ENCODE data around the gene IRF2BP2.

Gene IRF2BP2

GRCh38 chr1:234561319-234561718 is 48.7 kb downstream of the IRF2BP2 start:
- Mint-ChIP-seq H3K36me3 (ENCODE audit: low read depth) (no peaks in the 10 kb centered on the region), H3K4me3 (no peak overlapping the region), H3K27ac (peak overlapping the region; percentile 20 to 81 (median 55)), H3K9me3 (no peaks in the 10 kb centered on the region), H3K4me1 (peaks cover 22% of the 10 kb centered on the region), H3K27me3 (ENCODE audit: low read depth) (peaks cover 3% of the 10 kb centered on the region)
- TF ChIP-seq, protein P1, sequence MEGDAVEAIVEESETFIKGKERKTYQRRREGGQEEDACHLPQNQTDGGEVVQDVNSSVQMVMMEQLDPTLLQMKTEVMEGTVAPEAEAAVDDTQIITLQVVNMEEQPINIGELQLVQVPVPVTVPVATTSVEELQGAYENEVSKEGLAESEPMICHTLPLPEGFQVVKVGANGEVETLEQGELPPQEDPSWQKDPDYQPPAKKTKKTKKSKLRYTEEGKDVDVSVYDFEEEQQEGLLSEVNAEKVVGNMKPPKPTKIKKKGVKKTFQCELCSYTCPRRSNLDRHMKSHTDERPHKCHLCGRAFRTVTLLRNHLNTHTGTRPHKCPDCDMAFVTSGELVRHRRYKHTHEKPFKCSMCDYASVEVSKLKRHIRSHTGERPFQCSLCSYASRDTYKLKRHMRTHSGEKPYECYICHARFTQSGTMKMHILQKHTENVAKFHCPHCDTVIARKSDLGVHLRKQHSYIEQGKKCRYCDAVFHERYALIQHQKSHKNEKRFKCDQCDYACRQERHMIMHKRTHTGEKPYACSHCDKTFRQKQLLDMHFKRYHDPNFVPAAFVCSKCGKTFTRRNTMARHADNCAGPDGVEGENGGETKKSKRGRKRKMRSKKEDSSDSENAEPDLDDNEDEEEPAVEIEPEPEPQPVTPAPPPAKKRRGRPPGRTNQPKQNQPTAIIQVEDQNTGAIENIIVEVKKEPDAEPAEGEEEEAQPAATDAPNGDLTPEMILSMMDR (IDR thresholded peaks at IDR 0.05; ENCODE audit: unreplicated experiment in 3 of 3) = no peak

- no peaks in the 10 kb centered on the region for H3K9me3 Mint-ChIP-seq
- peaks cover 27% of the 10 kb centered on the region for H3K4me1 Mint-ChIP-seq
- H3K27ac Mint-ChIP-seq = no peak overlapping the region
- TF ChIP-seq, protein P1 (IDR thresholded peaks at IDR 0.05; ENCODE audit: unreplicated experiment in 3 of 3) = no peak
- H3K27me3 Mint-ChIP-seq (ENCODE audit: low read depth) = no peaks in the 10 kb centered on the region
- no peaks in the 10 kb centered on the region for H3K36me3 Mint-ChIP-seq (ENCODE audit: low read depth)
- H3K4me3 Mint-ChIP-seq = no peak overlapping the region
These were observed 49.9 kb downstream of the IRF2BP2 start for GRCh38 chr1:234559902-234560676.

GRCh38 chr1:234559152-234559901 is 50.7 kb downstream of the IRF2BP2 start:
- Mint-ChIP-seq H3K4me3 (no peak overlapping the region), H3K27ac (no peak overlapping the region), H3K27me3 (ENCODE audit: low read depth) (no peaks in the 10 kb centered on the region), H3K4me1 (peaks cover 30% of the 10 kb centered on the region), H3K36me3 (ENCODE audit: low read depth) (no peaks in the 10 kb centered on the region), H3K9me3 (no peaks in the 10 kb centered on the region)
- TF ChIP-seq, protein P1 (IDR thresholded peaks at IDR 0.05; ENCODE audit: unreplicated experiment in 3 of 3) = no peak

GRCh38 chr1:234558330-234558836 is 51.6 kb downstream of the IRF2BP2 start:
- Mint-ChIP-seq H3K36me3 (ENCODE audit: low read depth) (no peaks in the 10 kb centered on the region), H3K4me3 (no peak overlapping the region), H3K27me3 (ENCODE audit: low read depth) (no peaks in the 10 kb centered on the region), H3K9me3 (no peaks in the 10 kb centered on the region), H3K27ac (peak overlapping the region in 2 of 3 experiments; percentile 33 to 62), H3K4me1 (peaks cover 40% of the 10 kb centered on the region)
- TF ChIP-seq, protein P1 (IDR thresholded peaks at IDR 0.05; ENCODE audit: unreplicated experiment in 3 of 3) = no peak

GRCh38 chr1:234556245-234556943 is 53.6 kb downstream of the IRF2BP2 start:
- no peak overlapping the region for H3K4me3 Mint-ChIP-seq
- H3K27me3 Mint-ChIP-seq (ENCODE audit: low read depth) = no peaks in the 10 kb centered on the region
- H3K4me1 Mint-ChIP-seq = peaks cover 37% of the 10 kb centered on the region
- H3K9me3 Mint-ChIP-seq = no peaks in the 10 kb centered on the region
- peak overlapping the region in 2 of 3 experiments; percentile 59 to 71 for H3K27ac Mint-ChIP-seq
- H3K36me3 Mint-ChIP-seq (ENCODE audit: low read depth) = no peaks in the 10 kb centered on the region
- TF ChIP-seq, protein P1 (IDR thresholded peaks at IDR 0.05; ENCODE audit: unreplicated experiment in 3 of 3) = no peak
